ENCODE data around the gene GLG1.

DNA sequence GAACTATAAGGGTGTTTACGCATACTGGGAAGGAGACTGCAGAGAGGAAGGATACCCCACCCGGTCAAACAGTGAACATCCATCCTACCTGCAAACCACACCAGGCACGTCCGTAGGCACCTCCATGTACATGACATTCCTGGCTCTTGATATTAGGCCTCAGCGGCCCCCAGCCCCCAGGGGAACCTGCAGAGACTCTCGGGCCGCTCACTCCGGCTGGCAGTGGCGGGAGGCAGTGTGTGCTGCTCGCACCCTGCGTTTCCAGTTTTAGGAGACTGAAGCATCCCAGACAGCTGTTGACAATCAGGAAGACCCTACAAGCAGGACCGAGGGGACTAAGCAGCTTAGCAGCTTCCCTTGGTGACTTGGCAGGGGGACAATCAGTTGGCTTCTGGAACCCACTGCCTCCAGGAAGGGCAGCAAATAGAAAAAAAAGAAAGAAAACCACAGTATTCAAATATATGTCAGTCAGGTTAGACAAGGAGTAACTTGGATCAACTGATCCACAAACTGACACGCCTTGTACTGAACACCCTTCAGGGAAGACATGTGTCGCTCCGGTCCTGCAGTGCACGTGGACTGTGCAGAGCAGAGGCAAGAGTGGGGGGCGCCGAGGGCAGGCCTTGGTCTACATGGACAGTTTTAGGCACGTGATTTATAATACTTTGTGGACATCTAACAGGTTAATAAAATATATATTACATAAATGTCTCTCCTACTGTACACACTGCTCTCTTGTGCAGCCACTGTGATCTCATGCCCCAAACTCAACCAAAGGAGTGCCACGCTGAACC, 155.8 kb downstream of the GLG1 start:
- TF ChIP-seq POLR2AphosphoS5 (IDR thresholded peaks at IDR 0.05) (no peak), POLR2A (IDR thresholded peaks at IDR 0.05) (no peak), EP300 (IDR thresholded peaks at IDR 0.05; ENCODE audit: low read depth) (no peak)
- TF ChIP-seq, protein P1, sequence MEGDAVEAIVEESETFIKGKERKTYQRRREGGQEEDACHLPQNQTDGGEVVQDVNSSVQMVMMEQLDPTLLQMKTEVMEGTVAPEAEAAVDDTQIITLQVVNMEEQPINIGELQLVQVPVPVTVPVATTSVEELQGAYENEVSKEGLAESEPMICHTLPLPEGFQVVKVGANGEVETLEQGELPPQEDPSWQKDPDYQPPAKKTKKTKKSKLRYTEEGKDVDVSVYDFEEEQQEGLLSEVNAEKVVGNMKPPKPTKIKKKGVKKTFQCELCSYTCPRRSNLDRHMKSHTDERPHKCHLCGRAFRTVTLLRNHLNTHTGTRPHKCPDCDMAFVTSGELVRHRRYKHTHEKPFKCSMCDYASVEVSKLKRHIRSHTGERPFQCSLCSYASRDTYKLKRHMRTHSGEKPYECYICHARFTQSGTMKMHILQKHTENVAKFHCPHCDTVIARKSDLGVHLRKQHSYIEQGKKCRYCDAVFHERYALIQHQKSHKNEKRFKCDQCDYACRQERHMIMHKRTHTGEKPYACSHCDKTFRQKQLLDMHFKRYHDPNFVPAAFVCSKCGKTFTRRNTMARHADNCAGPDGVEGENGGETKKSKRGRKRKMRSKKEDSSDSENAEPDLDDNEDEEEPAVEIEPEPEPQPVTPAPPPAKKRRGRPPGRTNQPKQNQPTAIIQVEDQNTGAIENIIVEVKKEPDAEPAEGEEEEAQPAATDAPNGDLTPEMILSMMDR (IDR thresholded peaks at IDR 0.05), result no peak

Measured in transverse colon (tissue), 4 donors.